Measurements from ENCODE around the gene SCAF1.

SCAF1 gene

GRCh38 chr19:49690656-49691242 lies 48.7 kb downstream of the SCAF1 start, which contains the start of gene CPT1C:
CPT1C (plus strand) TSS chr19:49691116; CDS start chr19:49692253, 1,137 bp downstream.
- in situ Hi-C loops (cut with HindIII; ENCODE audit: low sequenced_read_pairs), result no loop called here
- DNase-seq (ENCODE audit: low read depth, low spot score), result peak; percentile 75
- peak within 1 kb of the TSS; percentile 53 for H3K4me3 ChIP-seq (ENCODE audit: low read depth, low read length)
- no peak for TF ChIP-seq CTCF (IDR thresholded peaks at IDR 0.05; ENCODE audit: low read depth, low read length)

- in situ Hi-C loops (cut with HindIII; ENCODE audit: low sequenced_read_pairs), result no loop called here
- peak; percentile 73 for DNase-seq (ENCODE audit: low read depth, low spot score)
- H3K4me3 ChIP-seq (ENCODE audit: low read depth, low read length), result peak overlapping the region; percentile 53
- no peak for TF ChIP-seq CTCF (IDR thresholded peaks at IDR 0.05; ENCODE audit: low read depth, low read length)
Measured at GRCh38 chr19:49691243-49692146, 49.5 kb downstream of the SCAF1 start.

GRCh38 chr19:49692147-49692506 lies 50.1 kb downstream of the SCAF1 start:
- no peak for TF ChIP-seq CTCF (IDR thresholded peaks at IDR 0.05; ENCODE audit: low read depth, low read length)
- peak overlapping the region; percentile 53 for H3K4me3 ChIP-seq (ENCODE audit: low read depth, low read length)
- in situ Hi-C loops (cut with HindIII; ENCODE audit: low sequenced_read_pairs), result no loop called here
- no peak for DNase-seq (ENCODE audit: low read depth, low spot score)

GRCh38 chr19:49696115-49696514 lies 54.1 kb downstream of the SCAF1 start:
- no peak for DNase-seq (ENCODE audit: low read depth, low spot score)
- no peak overlapping the region for H3K4me3 ChIP-seq (ENCODE audit: low read depth, low read length)
- no peak for TF ChIP-seq CTCF (IDR thresholded peaks at IDR 0.05; ENCODE audit: low read depth, low read length)
- in situ Hi-C loops (cut with HindIII; ENCODE audit: low sequenced_read_pairs), result no loop called here

GRCh38 chr19:49696865-49697264 lies 54.9 kb downstream of the SCAF1 start:
- no peak for DNase-seq (ENCODE audit: low read depth, low spot score)
- in situ Hi-C loops (cut with HindIII; ENCODE audit: low sequenced_read_pairs), result no loop called here
- no peak for TF ChIP-seq CTCF (IDR thresholded peaks at IDR 0.05; ENCODE audit: low read depth, low read length)
- no peak overlapping the region for H3K4me3 ChIP-seq (ENCODE audit: low read depth, low read length)

GRCh38 chr19:49699364-49699763 lies 57.4 kb downstream of the SCAF1 start:
- in situ Hi-C loops (cut with HindIII; ENCODE audit: low sequenced_read_pairs), result no loop called here
- no peak overlapping the region for H3K4me3 ChIP-seq (ENCODE audit: low read depth, low read length)
- TF ChIP-seq CTCF (IDR thresholded peaks at IDR 0.05; ENCODE audit: low read depth, low read length), result no peak
- DNase-seq (ENCODE audit: low read depth, low spot score), result no peak

Measured in astrocyte of the spinal cord (primary cell).